H1 (cell line): ENCODE measurements around the gene ARID4B. TPM values are rescaled to one million over a fixed set of nuclear protein-coding genes. Genes with fewer than 3 reads are reported as not detected.
"Not testable (repeated sequence)": the region's sequence is repeated elsewhere in the genome, so short reads cannot be mapped to it uniquely, and the experiment has no call there.

Experiments
- CTCF ChIA-PET: fragments of 300-600 bp; sonication (Branson Sonifier 250); formaldehyde crosslinking; loops from one replicate; lab custom pipeline; 2021; ENCODE audit not compliant: partially characterized antibody; lab: Charles Lee
- POLR2A ChIA-PET: fragments of 300-600 bp; sonication (Branson Sonifier 250); formaldehyde crosslinking; loops from one replicate; lab custom pipeline; 2021; ENCODE audit warnings: inconsistent platforms; ENCODE audit not compliant: partially characterized antibody; lab: Charles Lee
- DNase-seq, 2 experiments: peaks; one replicate each; pipeline versions ENCODE4 v3.0.0 to v3.0.0-alpha.2; 2010 to 2022; ENCODE audit warnings: low spot score in 2 of 2, low read depth in 1 of 2, mixed read lengths in 1 of 2
- FAIRE-seq: peaks from 2 replicates; lab custom pipeline; 2011; peaks lifted over from hg19 to GRCh38; lab: Jason Lieb, UNC
- H2AFZ ChIP-seq: 2 replicates; pipeline ENCODE4 v1.8.1; 2012; ENCODE audit warnings: low read length, inconsistent platforms
- H2AK5ac ChIP-seq: 2 replicates; pipeline ENCODE4 v1.6.1; 2013; ENCODE audit warnings: low read depth, low read length
- H2BK120ac ChIP-seq: replicated peaks from 2 replicates; pipeline ENCODE3; 2013; ENCODE audit warnings: low read depth, low read length, inconsistent platforms
- H2BK12ac ChIP-seq: 2 replicates; pipeline ENCODE4 v1.6.1; 2013; ENCODE audit warnings: low read depth, low read length
- H2BK15ac ChIP-seq: 2 replicates; pipeline ENCODE4 v1.6.1; 2013; ENCODE audit warnings: low read length
- H2BK20ac ChIP-seq: 2 replicates; pipeline ENCODE4 v1.6.1; 2013; ENCODE audit warnings: low read length
- H2BK5ac ChIP-seq: 2 replicates; pipeline ENCODE4 v1.6.1; 2013; ENCODE audit warnings: low read depth, low read length
- H3K14ac ChIP-seq: 2 replicates; pipeline ENCODE4 v1.6.1; 2013; ENCODE audit warnings: inconsistent platforms; ENCODE audit not compliant: insufficient read length
- H3K18ac ChIP-seq: 2 replicates; pipeline ENCODE4 v1.6.1; 2013; ENCODE audit warnings: low read length; ENCODE audit errors: extremely low read depth
- H3K23ac ChIP-seq: 2 replicates; pipeline ENCODE4 v1.6.1; 2013; ENCODE audit warnings: inconsistent platforms; ENCODE audit not compliant: insufficient read length
- H3K23me2 ChIP-seq: 2 replicates; pipeline ENCODE4 v1.6.1; 2013; ENCODE audit warnings: low read depth, low read length
- H3K27ac ChIP-seq: 2 replicates; pipeline ENCODE4 v1.6.1; 2011; ENCODE audit warnings: low read depth, low read length, inconsistent platforms
- H3K27me3 ChIP-seq, 4 experiments: replicated peaks in 1 of 4; 1 replicate in 1 of 4; 2 replicates in 3 of 4; pipeline versions ENCODE4 v1.6.1 to v1.8.1; 2011 to 2013; ENCODE audit warnings: low read length in 3 of 4, mild to moderate bottlenecking in 3 of 4, inconsistent platforms in 2 of 4, mixed read lengths in 2 of 4, moderate library complexity in 1 of 4; ENCODE audit not compliant: control insufficient read depth in 3 of 4, insufficient read depth in 3 of 4; ENCODE audit errors: extremely low read depth in 1 of 4
- H3K36me3 ChIP-seq, 4 experiments: 2 replicates each; pipeline versions ENCODE4 v1.6.1 to v1.8.1; 2011 to 2013; ENCODE audit warnings: mild to moderate bottlenecking in 4 of 4, low read length in 3 of 4, moderate library complexity in 2 of 4, control low read depth in 1 of 4, inconsistent platforms in 1 of 4; ENCODE audit not compliant: insufficient read depth in 4 of 4, control insufficient read depth in 2 of 4
- H3K4ac ChIP-seq: replicated peaks from 2 replicates; pipeline ENCODE3; 2013; ENCODE audit warnings: low read length, low read depth, mixed read lengths, inconsistent platforms; ENCODE audit not compliant: insufficient read length
- H3K4me1 ChIP-seq, 4 experiments: replicated peaks in 1 of 4; 1 replicate in 1 of 4; 2 replicates in 3 of 4; pipeline versions ENCODE4 v1.6.1 to v1.8.1; 2011 to 2013; ENCODE audit warnings: low read length in 3 of 4, inconsistent platforms in 2 of 4, mixed read lengths in 1 of 4; ENCODE audit not compliant: insufficient read depth in 4 of 4, control insufficient read depth in 3 of 4
- H3K4me2 ChIP-seq, 2 experiments: 2 replicates each; pipeline versions ENCODE4 v1.6.1 to v1.8.1; 2011 to 2013; ENCODE audit warnings: low read depth in 2 of 2, low read length in 2 of 2, control low read depth in 1 of 2, inconsistent platforms in 1 of 2, mild to moderate bottlenecking in 1 of 2; ENCODE audit not compliant: insufficient read depth in 1 of 2
- H3K4me3 ChIP-seq, 4 experiments: fragments of 200-600, 300-600 bp in 1 of 4; sonication (generic), shearing (Covaris generic), sonication (Bioruptor Twin) in 1 of 4; 2 replicates each; pipeline versions ENCODE4 v1.5.1 to v1.8.1; 2011 to 2016; ENCODE audit warnings: low read length in 4 of 4, low read depth in 3 of 4, control low read depth in 2 of 4, inconsistent platforms in 2 of 4, mild to moderate bottlenecking in 2 of 4, mixed read lengths in 1 of 4, moderate library complexity in 1 of 4; ENCODE audit not compliant: insufficient read depth in 2 of 4; ENCODE audit errors: extremely low read depth in 1 of 4
- H3K56ac ChIP-seq: replicated peaks from 2 replicates; pipeline ENCODE3; 2013; ENCODE audit warnings: low read depth, mild to moderate bottlenecking, mixed read lengths, low read length, inconsistent platforms; ENCODE audit not compliant: insufficient read length
- H3K79me1 ChIP-seq: 2 replicates; pipeline ENCODE4 v1.6.1; 2013; ENCODE audit warnings: low read depth, low read length, control low read depth
- H3K79me2 ChIP-seq, 2 experiments: 2 replicates each; pipeline versions ENCODE4 v1.6.1 to v1.8.1; 2012 to 2013; ENCODE audit warnings: low read length in 2 of 2, mild to moderate bottlenecking in 2 of 2, inconsistent platforms in 1 of 2; ENCODE audit not compliant: insufficient read depth in 2 of 2, control insufficient read depth in 1 of 2
- H3K9ac ChIP-seq, 4 experiments: replicated peaks in 1 of 4; 1 replicate in 1 of 4; 2 replicates in 3 of 4; pipeline versions ENCODE4 v1.6.1 to v1.8.1; 2011 to 2013; ENCODE audit warnings: low read depth in 3 of 4, low read length in 3 of 4, control low read depth in 2 of 4, mild to moderate bottlenecking in 2 of 4, moderate library complexity in 2 of 4, inconsistent platforms in 1 of 4; ENCODE audit errors: extremely low read depth in 1 of 4
- H3K9me3 ChIP-seq, 2 experiments: 2 replicates each; pipeline versions ENCODE4 v1.6.1 to v1.8.1; 2012 to 2013; ENCODE audit warnings: mild to moderate bottlenecking in 2 of 2, moderate library complexity in 2 of 2, control low read depth in 1 of 2, inconsistent platforms in 1 of 2, low read depth in 1 of 2, low read length in 1 of 2, mixed read lengths in 1 of 2; ENCODE audit not compliant: insufficient read depth in 2 of 2
- H4K20me1 ChIP-seq, 2 experiments: replicated peaks in 1 of 2; 2 replicates each; pipeline versions ENCODE3 to v1.8.1; 2011 to 2013; ENCODE audit warnings: inconsistent platforms in 2 of 2, low read length in 2 of 2, mild to moderate bottlenecking in 1 of 2; ENCODE audit not compliant: insufficient read depth in 2 of 2, control insufficient read depth in 1 of 2
- H4K5ac ChIP-seq: 2 replicates; pipeline ENCODE4 v1.6.1; 2013; ENCODE audit warnings: low read length, low read depth, mixed read lengths, inconsistent platforms; ENCODE audit not compliant: insufficient read length
- H4K8ac ChIP-seq: 2 replicates; pipeline ENCODE4 v1.8.0; 2013; ENCODE audit warnings: mild to moderate bottlenecking, moderate library complexity, low read length, inconsistent platforms; ENCODE audit not compliant: insufficient read depth; ENCODE audit errors: extremely low read depth
- H4K91ac ChIP-seq: replicated peaks from 2 replicates; pipeline ENCODE3; 2013; ENCODE audit warnings: low read length, mixed read lengths, inconsistent platforms; ENCODE audit not compliant: insufficient read length
- WGBS, 2 experiments: shearing (Covaris generic) in 1 of 2; methylation state at CpG; one replicate each; pipeline versions ENCODE4 v1.1.6 to v1.1.7; 2013 to 2015; ENCODE audit warnings: low lambda C conversion rate in 2 of 2, mixed read lengths in 2 of 2, inconsistent platforms in 1 of 2, low coverage in 1 of 2, missing lambda C conversion rate in 1 of 2; ENCODE audit not compliant: insufficient replicate concordance in 2 of 2, insufficient coverage in 1 of 2, insufficient read length in 1 of 2; ENCODE audit errors: extremely low coverage in 1 of 2, missing lambda C conversion rate in 1 of 2; 5-methylcytosine and 5-hydroxymethylcytosine counted together
- polyA plus RNA-seq, 7 experiments: library from polyadenylated mRNA; depleted of rRNA in 3 of 7; stranded (reverse) in 5 of 7; unstranded in 2 of 7; fragments of >200 nt in 5 of 7; fragments of 200-250 nt in 2 of 7; gene quantifications; 1 replicate in 5 of 7; 2 replicates in 1 of 7; 4 replicates in 1 of 7; pipeline versions ENCODE4 v1.2.1 to v1.2.3, GENCODE V29; 2011 to 2013; ENCODE audit warnings: missing spikeins in 2 of 7, mixed read lengths in 2 of 7
- total RNA-seq: library from RNA; stranded (reverse); fragmentation: NEBNext Ultra II Directional; extraction: Animal tissue kit (Norgen Biotek cat#: 25700); gene quantifications from 2 replicates; pipeline ENCODE4 v1.2.1, GENCODE V29; 2021

Gene ARID4B
- total and polyA plus RNA-seq, 2 of the 8 experiments (the other 6 are each of a cell fraction or from before 2014, with no cell fraction given) = 5.1 to 28.8 TPM

GRCh38 chr1:235214962-235215361, 113.0 kb downstream of the ARID4B start:
- H2AFZ ChIP-seq, H3K18ac ChIP-seq, H4K8ac ChIP-seq, H2AK5ac ChIP-seq, H3K9me3 ChIP-seq, H3K27me3 ChIP-seq, H3K4me2 ChIP-seq, H3K56ac ChIP-seq, H3K23ac ChIP-seq, H4K5ac ChIP-seq, H2BK5ac ChIP-seq, H2BK120ac ChIP-seq, H4K20me1 ChIP-seq, H3K4me1 ChIP-seq, H2BK15ac ChIP-seq, H3K4me3 ChIP-seq, H4K91ac ChIP-seq, H3K79me1 ChIP-seq, H3K14ac ChIP-seq, H3K4ac ChIP-seq, H3K79me2 ChIP-seq, H3K23me2 ChIP-seq, H3K27ac ChIP-seq, H2BK12ac ChIP-seq, POLR2A ChIA-PET, H3K9ac ChIP-seq, FAIRE-seq, DNase-seq, H2BK20ac ChIP-seq: not testable (repeated sequence)
- WGBS, 2 experiments = 96% methylated on average over 2 of the region's 2 CpGs; no CpG with 5 or more reads in 1 of the 2 experiments
- CTCF ChIA-PET = interaction anchor here (1.0 to 1.4 kb wide), 2 partner anchors 13 to 202 kb away, joined by 3 to 5 read pairs; no protein-coding TSS in a partner anchor
- H3K36me3 ChIP-seq = peaks cover 0 to 47% (median 5%) of the 10 kb centered on the region in 4 experiments; a peak in 6 of 8 replicates
